Tibial nerve (tissue), 4 donors: Measurements from ENCODE around the gene MEPCE.

Source experiments
- CTCF ChIP-seq, 5 experiments: fragments of 200-600 bp in 3 of 5; fragments of 450-650 bp in 2 of 5; sonication (generic) in 3 of 5; IDR thresholded peaks; one replicate each; pipeline ENCODE4 v1.5.1; 2016 to 2019; ENCODE audit warnings: antibody characterized with exemption in 5 of 5, mild to moderate bottlenecking in 3 of 5, moderate library complexity in 2 of 5
- EP300 ChIP-seq, 2 donors: sonication (generic); formaldehyde crosslinking; IDR thresholded peaks; one replicate each; pipeline ENCODE4 v1.6.1; 2017; ENCODE audit warnings: antibody characterized with exemption in 2 of 2, mild to moderate bottlenecking in 1 of 2

- TF ChIP-seq EP300 (IDR thresholded peaks at IDR 0.05) (no peak), CTCF (IDR thresholded peaks at IDR 0.05) (no peak)
Measured at GRCh38 chr7:100452513-100452912, 22.9 kb downstream of the MEPCE start.
